Fibroblast of lung (primary cell): ENCODE data around the gene HIPK2. TPM values are rescaled to one million over a fixed set of nuclear protein-coding genes. Genes with fewer than 3 reads are reported as not detected.

Experiments used
- DNase-seq, 2 donors: peaks; one replicate each; pipeline versions ENCODE4 v3.0.0 to v3.0.0-alpha.2; 2010; ENCODE audit warnings: low read depth in 2 of 2
- H2AFZ ChIP-seq: 2 replicates; pipeline ENCODE4 v1.5.1; 2012; ENCODE audit warnings: low read length, control low read depth, inconsistent platforms
- H3K27ac ChIP-seq: 2 replicates; pipeline ENCODE4 v1.5.1; 2011; ENCODE audit warnings: low read length, control low read depth; ENCODE audit not compliant: insufficient read depth
- H3K27me3 ChIP-seq: 2 replicates; pipeline ENCODE4 v1.5.1; 2011; ENCODE audit warnings: mild to moderate bottlenecking, low read length; ENCODE audit not compliant: control insufficient read depth, insufficient read depth
- H3K36me3 ChIP-seq: 2 replicates; pipeline ENCODE4 v1.5.1; 2011; ENCODE audit warnings: low read length; ENCODE audit not compliant: control insufficient read depth, insufficient read depth
- H3K4me1 ChIP-seq: 2 replicates; pipeline ENCODE4 v1.5.1; 2011; ENCODE audit warnings: low read length; ENCODE audit not compliant: control insufficient read depth, insufficient read depth; ENCODE audit errors: extremely low read depth
- H3K4me2 ChIP-seq: 2 replicates; pipeline ENCODE4 v1.5.1; 2011; ENCODE audit warnings: low read length, control low read depth; ENCODE audit not compliant: insufficient read depth; ENCODE audit errors: extremely low read depth
- H3K4me3 ChIP-seq, 4 experiments: fragments of 200-600 bp in 1 of 4; sonication (generic) in 1 of 4; replicated peaks in 1 of 4; 2 replicates each; pipeline ENCODE4 v1.5.1; 2011 to 2016; ENCODE audit warnings: low read length in 4 of 4, low read depth in 3 of 4, mild to moderate bottlenecking in 3 of 4, control low read depth in 2 of 4, inconsistent platforms in 1 of 4, mixed read lengths in 1 of 4; ENCODE audit not compliant: insufficient read depth in 1 of 4; ENCODE audit errors: control extremely low read depth in 1 of 4
- H3K79me2 ChIP-seq: 2 replicates; pipeline ENCODE4 v1.5.1; 2012; ENCODE audit warnings: mild to moderate bottlenecking, low read length, inconsistent platforms; ENCODE audit not compliant: control insufficient read depth, insufficient read depth
- H3K9ac ChIP-seq: 2 replicates; pipeline ENCODE4 v1.5.1; 2011; ENCODE audit warnings: mild to moderate bottlenecking, low read length, control low read depth; ENCODE audit not compliant: insufficient read depth
- H3K9me3 ChIP-seq: 2 replicates; pipeline ENCODE4 v1.5.1; 2012; ENCODE audit warnings: low read depth, low read length; ENCODE audit not compliant: control insufficient read depth, insufficient read depth
- H4K20me1 ChIP-seq: 2 replicates; pipeline ENCODE4 v1.5.1; 2011; ENCODE audit warnings: low read length; ENCODE audit not compliant: control insufficient read depth, insufficient read depth; ENCODE audit errors: extremely low read depth
- CTCF ChIP-seq, 2 donors: IDR thresholded peaks in 1 of 2; conservative IDR thresholded peaks in 1 of 2; 1 replicate in 1 of 2; 2 replicates in 1 of 2; pipeline ENCODE4 v1.5.1; 2011 to 2012; ENCODE audit warnings: low read length in 2 of 2, control low read depth in 1 of 2, inconsistent platforms in 1 of 2, low read depth in 1 of 2, mild to moderate bottlenecking in 1 of 2
- EZH2 ChIP-seq: IDR thresholded peaks from 2 replicates; pipeline ENCODE4 v1.5.1; 2012; ENCODE audit warnings: low read length, control low read depth, mild to moderate bottlenecking; ENCODE audit errors: missing control alignments
- polyA plus RNA-seq, 2 donors: library from polyadenylated mRNA; depleted of rRNA in 1 of 2; stranded (reverse) in 1 of 2; unstranded in 1 of 2; fragments of >200 nt; gene quantifications; 2 replicates each; pipeline ENCODE4 v1.2.1, GENCODE V29; 2011 to 2012; ENCODE audit warnings: missing spikeins in 1 of 2
- total RNA-seq: library from RNA; depleted of rRNA; stranded (reverse); fragments of >200 nt; gene quantifications from 2 replicates; pipeline ENCODE4 v1.2.1, GENCODE V29; 2014

The HIPK2 gene
- total and polyA plus RNA-seq, 2 donors (not counting 1 experiment from before 2014, with no cell fraction given) = 10.1 to 11.1 TPM

GRCh38 chr7:139598642-139599041 lies 179.2 kb downstream of the HIPK2 start:
- Histone ChIP-seq H3K9ac (no peak overlapping the region), H2AFZ (no peak overlapping the region), H3K4me3 (no peak overlapping the region), H3K27ac (no peak overlapping the region), H3K4me1 (no peaks in the 10 kb centered on the region), H3K79me2 (no peaks in the 10 kb centered on the region), H4K20me1 (no peaks in the 10 kb centered on the region), H3K9me3 (no peaks in the 10 kb centered on the region), H3K36me3 (peaks cover 26% of the 10 kb centered on the region), H3K4me2 (no peak overlapping the region), H3K27me3 (no peaks in the 10 kb centered on the region)
- DNase-seq = peak in 1 of 2 donors; percentile 17
- TF ChIP-seq EZH2 = no peak
- TF ChIP-seq CTCF (conservative IDR thresholded peaks at IDR 0.05 in 1 of 2, IDR thresholded peaks at IDR 0.05 in 1 of 2; ENCODE audit: low read depth in 1 of 2, low read length in 2 of 2) = no peak

GRCh38 chr7:139597028-139597427 lies 180.8 kb downstream of the HIPK2 start:
- H3K4me3 ChIP-seq = no peak overlapping the region
- peaks cover 22% of the 10 kb centered on the region for H3K36me3 ChIP-seq
- no peak overlapping the region for H2AFZ ChIP-seq
- no peaks in the 10 kb centered on the region for H4K20me1 ChIP-seq
- H3K79me2 ChIP-seq = no peaks in the 10 kb centered on the region
- no peak overlapping the region for H3K9ac ChIP-seq
- no peak overlapping the region for H3K4me2 ChIP-seq
- H3K9me3 ChIP-seq = no peaks in the 10 kb centered on the region
- no peak overlapping the region for H3K27ac ChIP-seq
- no peak for TF ChIP-seq CTCF (conservative IDR thresholded peaks at IDR 0.05 in 1 of 2, IDR thresholded peaks at IDR 0.05 in 1 of 2; ENCODE audit: low read depth in 1 of 2, low read length in 2 of 2)
- no peak for TF ChIP-seq EZH2
- DNase-seq = no peak
- H3K27me3 ChIP-seq = no peaks in the 10 kb centered on the region
- no peaks in the 10 kb centered on the region for H3K4me1 ChIP-seq

GRCh38 chr7:139596626-139597025 lies 181.2 kb downstream of the HIPK2 start:
- Histone ChIP-seq H4K20me1 (no peaks in the 10 kb centered on the region), H3K9ac (no peak overlapping the region), H3K4me1 (no peaks in the 10 kb centered on the region), H3K4me3 (no peak overlapping the region), H3K36me3 (peaks cover 22% of the 10 kb centered on the region), H3K79me2 (no peaks in the 10 kb centered on the region), H2AFZ (no peak overlapping the region), H3K27me3 (no peaks in the 10 kb centered on the region), H3K9me3 (no peaks in the 10 kb centered on the region), H3K4me2 (no peak overlapping the region), H3K27ac (no peak overlapping the region)
- DNase-seq = no peak
- no peak for TF ChIP-seq EZH2
- no peak for TF ChIP-seq CTCF (conservative IDR thresholded peaks at IDR 0.05 in 1 of 2, IDR thresholded peaks at IDR 0.05 in 1 of 2; ENCODE audit: low read depth in 1 of 2, low read length in 2 of 2)
